AML-193 (cell line): Measurements from ENCODE around the gene LTBP4.

Experiments used
- DNase-seq, 2 experiments: peaks; one replicate each; lab custom pipeline; 2025; lab: John Stamatoyannopoulos, UW

LTBP4 gene

DNA sequence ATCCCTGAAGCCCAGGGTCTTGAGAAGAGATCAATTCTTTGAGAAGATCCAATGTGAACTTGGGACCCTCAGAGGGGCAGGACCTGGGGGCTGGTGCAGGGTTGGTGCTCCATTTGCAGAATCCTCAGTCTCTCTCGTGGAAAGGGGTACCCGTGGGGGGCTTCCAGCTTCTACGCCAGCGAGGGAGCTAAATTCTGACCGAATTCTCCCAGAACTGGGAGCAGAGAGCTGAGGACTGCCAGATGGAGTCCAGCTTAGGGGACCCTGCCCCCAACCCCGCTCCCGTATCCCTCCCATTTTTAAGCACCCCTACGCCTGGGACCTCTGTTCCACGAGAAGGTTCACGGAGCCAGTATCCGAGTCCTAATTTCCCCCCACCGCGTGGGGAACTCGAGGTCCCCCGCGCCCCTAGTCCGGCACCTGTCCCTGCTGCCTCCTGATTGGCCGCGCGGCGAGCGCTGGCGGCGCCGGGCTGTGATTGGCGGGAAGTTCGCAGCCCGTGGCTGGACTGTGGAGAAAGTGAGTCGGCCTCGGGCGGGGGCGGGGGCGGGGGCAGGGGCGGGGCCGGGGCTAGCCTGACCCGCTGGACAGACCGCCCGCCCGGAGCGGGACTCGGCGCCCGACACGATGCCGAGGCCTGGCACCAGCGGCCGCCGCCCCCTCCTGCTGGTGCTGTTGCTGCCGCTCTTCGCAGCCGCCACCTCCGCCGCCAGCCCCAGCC, 4.4 kb upstream of the LTBP4 start:
- no peak for DNase-seq

GRCh38 chr19:40597329-40597838, 3.8 kb upstream of the LTBP4 start:
- DNase-seq, result no peak

DNA sequence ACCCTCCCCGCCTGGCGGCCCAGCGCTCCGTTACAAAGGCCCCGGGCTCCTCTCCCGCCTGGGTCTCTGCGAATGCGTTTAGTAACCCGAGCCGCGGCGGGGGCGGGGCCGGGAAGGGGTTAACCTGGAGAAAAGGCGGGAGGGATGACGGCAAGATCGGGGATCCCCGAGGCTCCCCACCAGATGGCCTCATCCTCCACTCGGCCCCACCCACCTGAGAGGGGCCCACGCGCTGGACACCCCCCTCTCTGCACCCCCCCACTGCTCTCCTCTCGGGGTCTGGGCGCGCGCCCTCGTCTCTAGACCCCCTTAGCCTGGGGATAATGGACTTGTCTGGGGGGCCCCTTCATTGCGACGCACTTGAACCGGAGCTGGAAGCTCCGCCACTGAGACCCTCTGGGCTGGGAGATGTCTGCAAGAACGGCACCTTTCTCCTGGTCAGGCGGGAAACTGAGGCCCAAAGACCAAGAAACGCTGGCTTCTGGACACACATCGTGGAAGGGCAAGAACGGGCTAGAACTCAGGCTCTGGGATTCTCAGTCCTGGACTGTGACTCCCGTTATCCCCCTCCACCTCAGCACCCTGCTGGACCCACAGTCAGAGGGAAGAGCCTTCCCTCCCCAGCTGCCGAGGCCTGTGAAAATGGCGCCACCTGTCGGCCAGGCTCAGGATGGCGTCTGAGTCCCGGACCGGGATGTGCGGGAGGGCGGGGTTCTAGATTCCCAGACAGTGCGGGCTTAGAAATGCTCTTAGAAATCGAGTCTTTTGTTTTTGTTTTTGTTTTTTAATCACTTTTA, 2.9 kb upstream of the LTBP4 start:
- peak; percentile 55 to 59 for DNase-seq

DNA sequence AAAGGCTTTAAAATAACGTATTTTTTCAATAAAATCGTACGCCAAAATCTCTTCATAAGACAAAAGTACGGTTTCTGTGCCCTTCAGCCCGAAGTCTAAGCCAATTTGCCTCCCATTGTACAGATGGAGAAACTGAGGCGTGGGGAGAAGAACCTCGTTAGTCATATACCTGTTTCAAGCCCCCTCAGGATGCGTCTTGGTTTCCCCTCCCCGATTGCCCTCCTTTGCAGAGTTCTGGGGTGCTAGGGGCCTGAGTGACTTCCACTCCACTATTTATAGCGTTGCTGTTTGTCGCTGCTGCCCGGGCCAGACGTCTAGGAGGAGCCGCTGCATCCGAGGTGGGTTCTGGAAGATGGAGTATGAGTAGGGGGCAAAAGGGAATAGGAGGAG, 2.3 kb upstream of the LTBP4 start:
- no peak for DNase-seq

DNA sequence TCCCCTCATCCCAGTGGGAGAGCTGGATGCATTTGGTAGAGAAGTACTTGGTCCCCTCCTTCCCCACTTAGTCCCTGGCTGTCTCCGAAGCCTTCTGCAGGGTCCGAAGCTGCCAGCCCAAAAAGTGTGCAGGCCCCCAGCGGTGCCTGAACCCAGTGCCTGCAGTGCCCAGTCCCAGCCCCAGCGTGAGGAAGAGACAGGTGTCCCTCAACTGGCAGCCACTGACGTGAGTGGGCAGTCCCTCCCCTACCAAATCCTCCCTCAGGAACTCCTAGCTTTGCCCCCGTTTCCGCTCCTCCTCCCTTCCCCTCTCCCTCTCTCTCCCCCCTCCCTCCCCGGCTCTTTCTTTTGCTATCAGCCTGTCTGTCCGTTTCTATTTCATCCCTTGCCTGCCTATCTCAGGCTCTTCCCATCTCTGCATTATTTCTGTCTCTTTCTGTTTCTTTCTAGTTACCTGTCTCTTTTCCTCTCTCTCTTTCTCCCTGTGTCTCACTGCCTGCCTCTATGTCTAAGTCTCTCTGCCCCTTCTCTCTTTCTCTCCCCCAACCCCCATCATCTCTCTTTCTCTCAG, 1.8 kb upstream of the LTBP4 start:
- no peak for DNase-seq

- no peak for DNase-seq
Observed at GRCh38 chr19:40599902-40600569, 1.1 kb upstream of the LTBP4 start.

DNA sequence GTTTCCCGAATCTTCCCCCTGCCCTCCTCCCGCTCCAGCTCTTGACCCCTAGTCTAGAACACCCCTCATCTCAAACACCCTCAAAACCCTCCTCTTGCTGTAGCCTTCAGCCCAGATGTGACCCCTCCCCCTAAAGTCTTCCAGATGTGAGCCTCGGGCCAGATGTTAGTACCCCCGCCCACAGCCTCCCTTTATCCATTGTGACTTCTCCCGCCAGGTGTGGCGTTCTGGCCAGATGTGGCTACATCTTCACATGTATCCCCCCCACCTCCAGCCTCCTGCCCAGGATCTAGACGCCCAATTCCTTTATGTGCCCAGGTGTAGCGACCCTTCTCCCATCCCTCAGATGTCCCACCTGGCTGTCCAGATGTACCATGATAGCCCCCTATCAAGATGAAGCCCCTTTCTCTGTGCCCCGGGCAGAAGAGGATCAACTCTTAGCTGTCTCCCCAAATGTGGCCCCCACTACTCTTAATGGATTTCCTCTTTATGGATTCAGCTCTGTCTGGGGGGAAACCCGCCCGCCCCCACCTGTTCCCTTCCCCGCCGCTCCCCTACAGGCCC, 517 bp upstream of the LTBP4 start:
- DNase-seq, result no peak

DNA sequence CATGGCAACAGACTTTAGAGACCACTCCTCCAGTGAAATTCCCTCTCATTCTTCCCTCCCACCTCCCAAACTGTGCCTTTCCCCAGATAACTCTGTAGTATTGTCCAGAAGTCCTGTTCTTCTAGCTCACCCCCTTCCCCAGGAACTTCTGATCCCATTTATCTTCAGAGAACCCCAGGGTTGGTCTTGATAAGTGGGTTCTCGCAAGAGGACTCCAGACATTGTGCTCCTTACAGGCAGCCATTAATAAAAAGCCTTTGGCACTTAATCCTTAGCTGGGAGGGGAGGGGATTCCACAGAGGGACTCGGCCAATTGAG, 1.9 kb downstream of the LTBP4 start:
- DNase-seq, result no peak

DNA sequence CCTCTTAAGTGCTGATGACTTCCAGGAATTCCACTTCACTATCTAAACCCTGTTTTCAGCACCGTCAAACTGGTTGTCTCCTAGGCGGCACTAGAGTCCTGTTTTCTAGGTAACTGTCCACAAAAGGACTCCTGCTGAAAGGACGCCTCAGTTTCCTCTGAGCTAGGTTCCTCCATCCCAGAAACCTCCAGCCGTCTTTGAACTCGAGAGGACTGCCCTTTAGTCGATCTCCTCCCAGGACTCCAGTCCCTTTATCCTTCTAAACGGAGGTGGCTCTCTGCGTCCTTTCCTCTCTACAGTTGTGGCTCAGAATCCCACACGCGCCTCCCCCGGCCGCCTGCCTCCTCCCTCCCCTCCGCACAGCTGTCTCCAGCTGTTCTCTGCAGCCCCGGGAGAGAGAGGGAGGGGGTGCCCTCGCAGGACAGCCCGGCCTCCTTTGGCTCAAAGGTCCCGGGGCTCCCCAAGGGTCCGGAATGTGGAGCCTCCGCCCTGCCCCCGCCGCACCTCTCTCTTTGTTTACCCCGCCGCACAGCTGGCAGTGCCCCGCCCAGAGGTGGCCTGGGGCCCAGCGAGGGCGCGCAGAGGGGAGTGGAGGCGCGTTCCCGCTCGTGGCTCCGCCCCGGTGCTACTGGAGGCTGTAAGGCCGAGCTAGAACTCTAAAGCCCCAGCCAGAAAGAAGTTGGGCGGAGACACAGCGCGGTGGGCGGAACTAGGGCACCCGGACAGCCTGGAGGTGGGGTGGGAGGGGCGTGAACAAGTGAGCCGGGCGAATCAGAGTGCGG, 2.4 kb downstream of the LTBP4 start:
- peak; percentile 90 to 91 for DNase-seq

DNA sequence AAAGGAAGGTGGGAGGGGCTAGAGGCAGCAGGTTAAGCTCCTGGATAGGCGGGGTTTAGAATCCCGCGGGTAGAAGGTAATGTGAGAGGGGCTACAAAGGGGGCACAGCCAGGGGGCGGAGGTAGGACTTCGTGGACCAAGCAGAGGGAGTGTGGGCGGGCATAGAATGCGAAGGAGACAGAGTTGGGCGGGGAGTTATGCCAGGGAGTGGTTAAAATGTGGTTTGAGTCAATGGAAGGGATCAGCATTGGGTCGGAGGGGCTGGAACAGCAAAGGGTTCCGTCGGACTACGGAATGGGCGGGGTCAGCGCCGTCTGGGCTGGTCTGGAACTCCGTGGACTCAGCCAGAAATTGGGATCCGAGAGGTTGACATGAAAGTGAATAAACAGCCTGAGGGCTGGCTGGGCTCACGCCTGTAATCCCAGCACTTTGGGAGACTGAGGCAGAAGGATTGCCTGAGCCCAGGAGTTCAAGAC, 3.0 kb downstream of the LTBP4 start:
- no peak for DNase-seq

DNA sequence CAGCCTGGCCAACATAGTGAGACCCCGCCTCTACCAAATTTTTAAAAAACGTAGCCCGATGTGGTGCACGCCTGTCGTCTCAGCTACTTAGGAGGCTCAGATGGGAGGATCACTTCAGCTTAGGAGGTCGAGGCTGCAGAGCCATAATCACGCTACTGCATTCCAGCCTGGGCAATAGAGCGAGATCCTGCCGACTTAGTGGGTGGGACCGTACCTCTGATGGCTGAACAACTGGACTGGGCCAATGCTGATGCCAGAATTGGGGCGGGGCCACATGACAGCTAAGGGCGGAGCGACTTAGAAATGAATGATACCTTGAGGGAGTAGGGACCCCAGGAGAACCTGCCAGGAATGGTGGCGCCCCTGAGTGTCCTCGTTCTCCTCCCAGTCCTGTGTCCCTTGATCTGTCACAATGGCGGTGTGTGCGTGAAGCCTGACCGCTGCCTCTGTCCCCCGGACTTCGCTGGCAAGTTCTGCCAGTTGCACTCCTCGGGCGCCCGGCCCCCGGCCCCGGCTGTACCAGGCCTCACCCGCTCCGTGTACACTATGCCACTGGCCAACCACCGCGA, 3.6 kb downstream of the LTBP4 start:
- DNase-seq, result no peak

DNA sequence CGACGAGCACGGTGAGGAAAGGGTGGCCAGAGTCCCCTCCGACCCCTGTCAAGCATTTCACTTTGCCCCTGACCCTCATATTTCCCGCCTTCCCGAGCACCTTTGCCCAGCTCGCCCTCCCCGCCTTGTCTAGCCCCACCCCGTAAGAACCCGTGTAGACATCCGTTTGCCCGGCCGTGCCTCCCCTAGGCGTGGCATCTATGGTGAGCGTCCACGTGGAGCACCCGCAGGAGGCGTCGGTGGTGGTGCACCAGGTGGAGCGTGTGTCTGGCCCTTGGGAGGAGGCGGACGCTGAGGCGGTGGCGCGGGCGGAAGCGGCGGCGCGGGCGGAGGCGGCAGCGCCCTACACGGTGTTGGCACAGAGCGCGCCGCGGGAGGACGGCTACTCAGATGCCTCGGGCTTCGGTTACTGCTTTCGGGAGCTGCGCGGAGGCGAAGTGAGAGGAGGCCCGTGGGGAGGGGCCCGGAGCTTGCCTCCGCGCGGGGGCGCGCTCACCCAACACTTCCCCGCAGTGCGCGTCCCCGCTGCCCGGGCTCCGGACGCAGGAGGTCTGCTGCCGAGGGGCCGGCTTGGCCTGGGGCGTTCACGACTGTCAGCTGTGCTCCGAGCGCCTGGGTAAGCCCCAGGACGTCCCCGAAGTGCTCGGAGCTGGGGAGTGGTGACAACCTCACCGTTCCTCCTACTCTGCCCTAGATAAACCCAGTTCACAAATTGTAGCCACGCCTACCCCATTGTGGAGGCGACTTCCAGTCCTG, 4.2 kb downstream of the LTBP4 start:
- peak; percentile 52 to 59 for DNase-seq

GRCh38 chr19:40607311-40608239, 6.4 kb downstream of the LTBP4 start:
- no peak for DNase-seq

DNA sequence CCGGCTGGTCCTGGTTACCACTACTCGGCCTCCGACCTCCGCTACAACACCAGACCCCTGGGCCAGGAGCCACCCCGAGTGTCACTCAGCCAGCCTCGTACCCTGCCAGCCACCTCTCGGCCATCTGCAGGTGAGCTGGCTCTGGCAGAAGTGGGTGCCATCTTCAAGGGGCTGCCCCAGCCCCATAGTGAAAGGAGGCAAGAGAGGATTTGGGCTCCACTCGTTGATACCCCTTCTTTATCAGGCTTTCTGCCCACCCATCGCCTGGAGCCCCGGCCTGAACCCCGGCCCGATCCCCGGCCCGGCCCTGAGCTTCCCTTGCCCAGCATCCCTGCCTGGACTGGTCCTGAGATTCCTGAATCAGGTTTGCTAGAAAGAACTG, 7.1 kb downstream of the LTBP4 start:
- no peak for DNase-seq

DNA sequence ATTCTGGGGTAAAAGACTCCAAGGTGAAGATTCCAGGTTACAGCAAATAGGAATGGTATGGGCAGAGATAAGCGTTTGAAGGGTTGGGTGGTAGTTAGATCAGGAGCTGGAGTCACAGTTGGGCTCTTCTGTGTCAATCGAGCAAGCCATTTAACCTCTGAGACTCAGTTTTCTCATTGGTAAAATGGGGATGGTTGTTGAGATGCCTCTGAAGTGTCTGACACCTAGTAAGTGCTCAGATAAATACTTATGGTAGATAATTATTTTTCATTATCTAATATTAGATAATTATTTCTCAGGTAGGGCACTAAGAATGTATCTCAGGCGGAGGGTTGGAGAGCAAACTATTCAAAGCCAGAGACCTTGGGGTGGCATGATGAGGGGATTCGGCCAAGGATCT, 7.8 kb downstream of the LTBP4 start:
- DNase-seq, result no peak

DNA sequence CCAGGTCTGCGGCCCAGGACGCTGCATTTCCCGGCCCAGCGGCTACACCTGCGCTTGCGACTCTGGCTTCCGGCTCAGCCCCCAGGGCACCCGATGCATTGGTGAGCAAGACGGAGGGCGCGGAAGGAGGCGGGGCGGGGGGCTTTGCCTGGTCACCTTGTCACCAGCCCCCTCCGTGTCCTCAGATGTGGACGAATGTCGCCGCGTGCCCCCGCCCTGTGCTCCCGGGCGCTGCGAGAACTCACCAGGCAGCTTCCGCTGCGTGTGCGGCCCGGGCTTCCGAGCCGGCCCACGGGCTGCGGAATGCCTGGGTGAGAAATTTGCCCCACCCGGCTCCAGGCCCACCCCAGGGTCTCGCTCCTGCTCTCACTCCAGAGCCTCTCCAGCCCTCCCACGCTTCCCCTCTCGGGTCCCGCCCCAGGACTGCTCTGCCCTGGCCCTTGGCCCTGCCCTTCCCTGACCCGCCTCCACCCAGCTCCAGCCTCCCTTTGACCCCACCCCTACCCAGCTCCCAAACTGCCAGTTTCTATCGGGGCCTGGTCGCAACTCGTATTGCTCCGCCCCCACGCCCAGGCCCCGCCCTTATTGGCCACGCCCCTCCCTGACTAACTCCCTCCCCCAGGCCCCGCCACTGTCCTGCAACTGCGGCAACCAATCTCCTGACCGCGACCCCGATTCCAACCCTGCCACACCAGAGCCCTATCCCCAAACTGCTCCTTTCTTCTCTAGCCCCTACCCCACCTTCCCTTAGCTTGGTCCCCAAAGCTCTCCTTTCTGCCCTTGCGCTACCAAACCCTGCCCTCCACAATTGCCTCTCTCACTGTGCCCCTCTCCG, 8.6 kb downstream of the LTBP4 start:
- DNase-seq, result peak; percentile 72 to 84

- DNase-seq, result peak; percentile 46 to 54
Observed at GRCh38 chr19:40610396-40611064, 9.4 kb downstream of the LTBP4 start.

DNA sequence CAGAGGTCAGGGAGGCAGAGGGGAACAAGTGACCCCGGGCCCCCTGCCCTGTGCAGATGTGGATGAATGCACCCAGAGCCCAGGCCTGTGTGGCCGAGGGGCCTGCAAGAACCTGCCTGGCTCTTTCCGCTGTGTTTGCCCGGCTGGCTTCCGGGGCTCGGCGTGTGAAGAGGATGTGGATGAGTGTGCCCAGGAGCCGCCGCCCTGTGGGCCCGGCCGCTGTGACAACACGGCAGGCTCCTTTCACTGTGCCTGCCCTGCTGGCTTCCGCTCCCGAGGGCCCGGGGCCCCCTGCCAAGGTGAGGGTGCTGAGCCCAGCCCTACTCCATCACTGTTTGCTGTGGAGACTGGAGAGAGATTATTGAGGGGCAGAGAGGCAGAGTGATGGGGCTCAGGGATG, 9.9 kb downstream of the LTBP4 start:
- DNase-seq, result no peak
